HEK293T (cell line): ENCODE results near the gene DRC1.

Experiments
- BHLHE40 ChIP-seq: fragments of 450-650 bp; IDR thresholded peaks from 2 replicates; pipeline ENCODE4 v1.6.1; 2016; ENCODE audit warnings: mild to moderate bottlenecking, moderate library complexity, borderline replicate concordance
- CTBP1 ChIP-seq: fragments of 450-650 bp; IDR thresholded peaks from 2 replicates; pipeline ENCODE4 v1.6.1; 2016; ENCODE audit warnings: borderline replicate concordance
- ELF4 ChIP-seq: fragments of 450-650 bp; IDR thresholded peaks from 2 replicates; pipeline ENCODE4 v1.6.1; 2017; ENCODE audit warnings: antibody characterized with exemption
- FOXA1 ChIP-seq: fragments of 450-650 bp; IDR thresholded peaks from 2 replicates; pipeline ENCODE4 v1.6.1; 2016; ENCODE audit warnings: mild to moderate bottlenecking
- FOXK2 ChIP-seq: fragments of 450-650 bp; IDR thresholded peaks from 2 replicates; pipeline ENCODE4 v1.6.1; 2016; ENCODE audit warnings: mild to moderate bottlenecking
- FOXM1 ChIP-seq: fragments of 450-650 bp; IDR thresholded peaks from 2 replicates; pipeline ENCODE4 v1.6.1; 2017; ENCODE audit warnings: mild to moderate bottlenecking, borderline replicate concordance
- L3MBTL2 ChIP-seq: fragments of 450-650 bp; conservative IDR thresholded peaks from 2 replicates; pipeline ENCODE4 v1.6.1; 2016; ENCODE audit warnings: mild to moderate bottlenecking
- LEF1 ChIP-seq: fragments of 450-650 bp; IDR thresholded peaks from 2 replicates; pipeline ENCODE4 v1.6.1; 2017; ENCODE audit warnings: mild to moderate bottlenecking, borderline replicate concordance
- NFRKB ChIP-seq: fragments of 450-650 bp; IDR thresholded peaks from 2 replicates; pipeline ENCODE4 v1.6.1; 2016; ENCODE audit warnings: mild to moderate bottlenecking, moderate library complexity
- SP1 ChIP-seq: fragments of 450-650 bp; IDR thresholded peaks from 2 replicates; pipeline ENCODE4 v1.6.1; 2017
- TARDBP ChIP-seq: fragments of 450-650 bp; IDR thresholded peaks from 2 replicates; pipeline ENCODE4 v1.6.1; 2016
- ZNF384 ChIP-seq: fragments of 450-650 bp; IDR thresholded peaks from 2 replicates; pipeline ENCODE4 v1.6.1; 2016

DNA sequence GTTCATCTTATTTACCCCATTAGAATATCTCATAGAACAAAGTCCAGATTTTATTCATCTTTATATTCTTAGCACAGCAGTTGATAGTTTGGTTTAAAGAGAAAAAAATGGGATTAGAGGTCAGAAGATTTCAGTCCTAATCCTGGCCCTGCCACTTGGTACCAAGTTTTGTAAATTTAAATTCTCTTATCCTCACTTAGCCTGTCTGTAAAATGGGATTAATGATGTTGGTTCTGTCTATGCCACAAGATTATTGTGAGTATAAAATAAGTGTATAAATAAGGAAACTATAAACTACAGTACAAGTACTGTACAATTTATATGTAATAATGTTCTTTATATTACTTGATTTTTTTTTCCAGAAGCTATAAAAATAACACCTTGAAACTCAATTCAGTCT lies 17.1 kb upstream of the DRC1 start:
- TF ChIP-seq L3MBTL2 (no peak), ZNF384 (no peak), TARDBP (no peak), SP1 (no peak), ELF4 (no peak), FOXK2 (no peak), FOXA1 (no peak), BHLHE40 (no peak), LEF1 (no peak), NFRKB (no peak), CTBP1 (no peak), FOXM1 (no peak)
